HG03442 (cell line): ENCODE results near the gene LIMS2.

Source experiments
- ATAC-seq: cut with Tn5 transposase; IDR thresholded peaks from one replicate; pipeline ENCODE4 v1.9.1; 2021; ENCODE audit warnings: mild to moderate bottlenecking, moderate library complexity; ENCODE audit not compliant: unreplicated experiment

LIMS2 gene

GRCh38 chr2:127647242-127648190, 27.8 kb downstream of the LIMS2 start:
- ATAC-seq = no peak

- ATAC-seq = no peak
Observed at GRCh38 chr2:127646487-127647241, 28.7 kb downstream of the LIMS2 start.

GRCh38 chr2:127645395-127646291, 29.7 kb downstream of the LIMS2 start, which contains the start of gene GPR17:
GPR17 (plus strand) TSS chr2:127646153; CDS start chr2:127650736, 4,583 bp downstream.
- no peak for ATAC-seq

- no peak for ATAC-seq
Observed at GRCh38 chr2:127645026-127645394, 30.3 kb downstream of the LIMS2 start.

- no peak for ATAC-seq
Observed at GRCh38 chr2:127644066-127645025, 31.0 kb downstream of the LIMS2 start.

- no peak for ATAC-seq
Observed at GRCh38 chr2:127643439-127644065, 31.8 kb downstream of the LIMS2 start.

- no peak for ATAC-seq
Observed at GRCh38 chr2:127642706-127643438, 32.5 kb downstream of the LIMS2 start.

GRCh38 chr2:127641846-127642507, 33.4 kb downstream of the LIMS2 start:
- ATAC-seq = no peak

- ATAC-seq = no peak
Observed at GRCh38 chr2:127641133-127641532, 34.2 kb downstream of the LIMS2 start.

GRCh38 chr2:127640082-127641072, 35.0 kb downstream of the LIMS2 start:
- no peak for ATAC-seq

GRCh38 chr2:127639111-127639474, 36.2 kb downstream of the LIMS2 start:
- ATAC-seq = no peak

- no peak for ATAC-seq
Observed at GRCh38 chr2:127638361-127639110, 36.8 kb downstream of the LIMS2 start.

GRCh38 chr2:127637725-127638252, 37.5 kb downstream of the LIMS2 start:
- ATAC-seq = no peak

GRCh38 chr2:127637236-127637630, 38.1 kb downstream of the LIMS2 start:
- no peak for ATAC-seq

- ATAC-seq = no peak
Observed at GRCh38 chr2:127636248-127637235, 38.8 kb downstream of the LIMS2 start.
